Breast epithelium (tissue), 4 donors: ENCODE data around the gene OXT. TPM values are rescaled to one million over a fixed set of nuclear protein-coding genes. Genes with fewer than 3 reads are reported as not detected.
"Not testable (repeated sequence)": the region's sequence is repeated elsewhere in the genome, so short reads cannot be mapped to it uniquely, and the experiment has no call there.

Source experiments
- DNase-seq, 2 donors: peaks; one replicate each; pipeline ENCODE4 v3.0.0-alpha.2; 2019; ENCODE audit warnings: low spot score in 2 of 2
- H3K27ac ChIP-seq, 2 donors: fragments of 200-600 bp; sonication (generic) in 1 of 2; one replicate each; pipeline ENCODE4 v1.5.1; 2016 to 2019; ENCODE audit warnings: mild to moderate bottlenecking in 1 of 2
- H3K27me3 ChIP-seq, 2 donors: fragments of 200-600 bp; sonication (generic) in 1 of 2; one replicate each; pipeline versions ENCODE4 v1.5.1 to v1.6.0; 2017 to 2019; ENCODE audit warnings: control low read depth in 1 of 2, mild to moderate bottlenecking in 1 of 2
- H3K36me3 ChIP-seq: fragments of 200-600 bp; one replicate; pipeline ENCODE4 v1.5.1; 2019
- H3K4me1 ChIP-seq, 2 donors: fragments of 200-600 bp; sonication (generic); one replicate each; pipeline ENCODE4 v1.5.1; 2016 to 2019; ENCODE audit warnings: control low read depth in 1 of 2
- H3K4me3 ChIP-seq, 3 donors: fragments of 200-600 bp; sonication (generic); 1 replicate in 2 of 3; 2 replicates in 1 of 3; pipeline ENCODE4 v1.5.1; 2016 to 2019; ENCODE audit warnings: mild to moderate bottlenecking in 3 of 3, moderate library complexity in 2 of 3
- H3K9me3 ChIP-seq, 2 donors: fragments of 200-600 bp; sonication (generic) in 1 of 2; one replicate each; pipeline ENCODE4 v1.5.1; 2016 to 2019; ENCODE audit warnings: control low read depth in 1 of 2
- CTCF ChIP-seq, 3 donors: fragments of 450-650 bp; IDR thresholded peaks; one replicate each; pipeline ENCODE4 v1.5.1; 2016 to 2017; ENCODE audit warnings: antibody characterized with exemption in 3 of 3, mild to moderate bottlenecking in 3 of 3, moderate library complexity in 3 of 3
- POLR2A ChIP-seq: fragments of 450-650 bp; IDR thresholded peaks from one replicate; pipeline ENCODE4 v1.6.1; 2016; ENCODE audit warnings: antibody characterized with exemption, mild to moderate bottlenecking, moderate library complexity
- POLR2AphosphoS5 ChIP-seq, 3 donors: sonication (generic); formaldehyde crosslinking; IDR thresholded peaks; one replicate each; pipeline ENCODE4 v1.6.1; 2017; ENCODE audit warnings: antibody characterized with exemption in 3 of 3
- intact Hi-C: fragments of 100-400 bp; cut with DNase I; formaldehyde crosslinking; loops from one replicate; pipeline ENCODE4 v1.15.1; 2023; ENCODE audit warnings: low total_unique reads
- total RNA-seq, 3 donors: library from RNA; depleted of rRNA; stranded (reverse); fragments of >200 nt; gene quantifications; one replicate each; pipeline ENCODE4 v1.1.0, GENCODE V29; 2016

OXT gene
- total RNA-seq, 3 donors from 2014 or later: 4.5 TPM; not detected in 2

GRCh38 chr20:3070725-3071124, 695 bp upstream of the OXT start:
- Histone ChIP-seq H3K27ac (no peak overlapping the region), H3K36me3 (no peaks in the 10 kb centered on the region), H3K4me3 (peak overlapping the region in 1 of 3 donors; percentile 67), H3K4me1 (peaks cover 0 to 7% of the 10 kb centered on the region in 2 donors), H3K9me3 (no peaks in the 10 kb centered on the region), H3K27me3 (no peaks in the 10 kb centered on the region)
- intact Hi-C loops: no loop called here
- no peak for DNase-seq
- TF ChIP-seq POLR2A (no peak), POLR2AphosphoS5 (IDR thresholded peaks at IDR 0.05) (no peak), CTCF (IDR thresholded peaks at IDR 0.05) (no peak)

GRCh38 chr20:3071266-3071609, 182 bp upstream of the OXT start:
- no peaks in the 10 kb centered on the region for H3K9me3 ChIP-seq
- peak overlapping the region; percentile 58 to 88 (median 67) for H3K4me3 ChIP-seq
- TF ChIP-seq POLR2A (no peak), CTCF (IDR thresholded peaks at IDR 0.05) (no peak), POLR2AphosphoS5 (IDR thresholded peaks at IDR 0.05) (no peak)
- peak overlapping the region in 1 of 2 donors; percentile 43 for H3K27ac ChIP-seq
- peaks cover 0 to 7% of the 10 kb centered on the region in 2 donors for H3K4me1 ChIP-seq
- no peaks in the 10 kb centered on the region for H3K36me3 ChIP-seq
- no peak for DNase-seq
- intact Hi-C loops: no loop called here
- no peaks in the 10 kb centered on the region for H3K27me3 ChIP-seq

DNA sequence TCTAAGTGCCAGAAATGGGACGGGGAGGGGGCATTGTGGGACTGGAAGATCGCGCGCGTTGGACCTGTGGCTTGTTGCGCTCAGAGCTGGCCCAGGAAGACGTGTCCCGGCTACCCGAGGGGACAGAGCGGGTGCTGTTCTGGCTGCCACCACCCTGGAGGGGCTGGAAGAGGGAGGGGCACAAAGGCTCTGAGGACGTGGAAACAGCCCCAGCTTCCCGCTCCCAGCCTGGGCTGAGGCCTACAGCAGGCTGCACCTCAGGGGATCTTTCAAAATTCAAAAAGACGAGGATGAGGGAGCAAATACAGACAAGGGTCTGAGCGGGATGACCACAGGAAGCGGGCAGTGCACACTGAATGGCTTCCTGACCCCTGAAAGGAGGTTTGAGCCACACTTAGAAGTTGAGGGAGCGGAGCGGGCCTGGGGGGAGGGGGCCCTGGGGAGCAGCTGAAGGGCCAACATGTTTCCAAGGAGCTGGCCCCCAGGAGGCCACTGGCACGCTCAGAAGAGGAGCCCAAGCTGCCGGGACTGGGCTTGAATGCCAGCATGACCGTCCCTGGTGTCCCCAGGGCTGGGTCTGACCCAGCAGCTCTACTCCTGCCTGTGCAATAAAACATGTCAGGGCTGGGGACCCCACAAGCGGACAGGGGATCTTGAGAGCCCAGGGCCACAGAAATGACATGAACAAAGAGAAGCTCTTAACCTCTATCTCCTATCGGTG, 1.3 kb downstream of the OXT start:
- H3K27ac ChIP-seq: no peak overlapping the region

DNA sequence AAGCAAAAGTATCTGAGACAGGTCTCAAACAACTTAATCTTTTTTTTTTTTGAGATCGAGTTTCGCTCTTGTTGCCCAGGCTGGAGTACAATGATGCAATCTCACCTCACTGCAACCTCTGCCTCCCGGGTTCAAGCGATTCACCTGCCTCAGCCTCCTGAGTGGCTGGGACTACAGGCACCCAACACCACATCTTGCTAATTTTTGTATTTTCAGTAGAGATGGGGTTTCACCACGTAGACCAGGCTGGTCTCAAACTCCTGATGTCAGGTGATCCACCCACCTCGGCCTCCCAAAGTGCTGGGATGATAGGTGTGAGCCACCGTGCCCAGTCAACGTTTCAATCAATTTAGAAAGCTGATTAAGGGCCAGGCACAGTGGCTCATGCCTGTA, 1.8 kb downstream of the OXT start:
- H3K4me1 ChIP-seq, H3K36me3 ChIP-seq: not testable (repeated sequence)

More for the DNA sequence above, 1.3 kb downstream of the OXT start:
- no peak for TF ChIP-seq POLR2AphosphoS5 (IDR thresholded peaks at IDR 0.05)
- no peak for TF ChIP-seq CTCF (IDR thresholded peaks at IDR 0.05)
- no peaks in the 10 kb centered on the region for H3K9me3 ChIP-seq
- DNase-seq: no peak
- H3K4me1 ChIP-seq: peaks cover 0 to 7% of the 10 kb centered on the region in 2 donors
- no peaks in the 10 kb centered on the region for H3K36me3 ChIP-seq
- intact Hi-C loops: no loop called here
- H3K4me3 ChIP-seq: peak overlapping the region; percentile 58 to 88 (median 67)
- H3K27me3 ChIP-seq: no peaks in the 10 kb centered on the region

GRCh38 chr20:3074812-3075211, 3.4 kb downstream of the OXT start:
- H3K4me1 ChIP-seq: peaks cover 0 to 7% of the 10 kb centered on the region in 2 donors
- no peak overlapping the region for H3K27ac ChIP-seq
- H3K36me3 ChIP-seq: no peaks in the 10 kb centered on the region
- H3K4me3 ChIP-seq: no peak overlapping the region
- no peaks in the 10 kb centered on the region for H3K9me3 ChIP-seq
- TF ChIP-seq POLR2A (no peak), CTCF (IDR thresholded peaks at IDR 0.05) (no peak), POLR2AphosphoS5 (IDR thresholded peaks at IDR 0.05) (no peak)
- DNase-seq: peak in 1 of 2 donors; percentile 33
- intact Hi-C loops: no loop called here
- H3K27me3 ChIP-seq: no peaks in the 10 kb centered on the region

More for the DNA sequence above, 1.8 kb downstream of the OXT start:
- H3K27me3 ChIP-seq, DNase-seq, H3K4me3 ChIP-seq, intact Hi-C loops, H3K9me3 ChIP-seq, H3K27ac ChIP-seq: not testable (repeated sequence)

DNA sequence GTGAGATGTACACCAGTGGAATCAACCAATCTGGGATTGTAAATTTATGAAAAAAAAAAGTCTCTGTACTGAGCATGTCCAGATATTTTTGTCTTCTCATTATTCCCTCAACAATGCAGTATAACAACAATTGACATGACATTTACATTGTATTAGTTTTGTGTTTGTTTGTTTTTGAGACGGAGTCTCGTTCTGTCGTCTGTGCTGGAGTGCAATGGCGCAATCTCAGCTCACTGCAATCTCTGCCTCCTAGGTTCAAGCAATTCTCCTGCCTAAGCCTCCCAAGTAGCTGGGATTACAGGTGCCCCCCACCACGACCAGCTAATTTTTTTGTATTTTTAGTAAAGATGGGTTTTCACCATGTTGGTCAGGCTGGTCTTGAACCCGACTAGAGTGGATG, 3.9 kb downstream of the OXT start:
- DNase-seq, H3K27ac ChIP-seq, H3K4me3 ChIP-seq, H3K36me3 ChIP-seq, H3K4me1 ChIP-seq, intact Hi-C loops, H3K9me3 ChIP-seq, H3K27me3 ChIP-seq: not testable (repeated sequence)
